HG03439 (cell line): Measurements from ENCODE around the gene ATP13A4.
"Not testable (repeated sequence)": the region's sequence is repeated elsewhere in the genome, so short reads cannot be mapped to it uniquely, and the experiment has no call there.

Source experiments
- ATAC-seq: cut with Tn5 transposase; IDR thresholded peaks from one replicate; pipeline ENCODE4 v1.9.1; 2021; ENCODE audit warnings: mild to moderate bottlenecking, moderate library complexity; ENCODE audit not compliant: unreplicated experiment

ATP13A4 gene

DNA sequence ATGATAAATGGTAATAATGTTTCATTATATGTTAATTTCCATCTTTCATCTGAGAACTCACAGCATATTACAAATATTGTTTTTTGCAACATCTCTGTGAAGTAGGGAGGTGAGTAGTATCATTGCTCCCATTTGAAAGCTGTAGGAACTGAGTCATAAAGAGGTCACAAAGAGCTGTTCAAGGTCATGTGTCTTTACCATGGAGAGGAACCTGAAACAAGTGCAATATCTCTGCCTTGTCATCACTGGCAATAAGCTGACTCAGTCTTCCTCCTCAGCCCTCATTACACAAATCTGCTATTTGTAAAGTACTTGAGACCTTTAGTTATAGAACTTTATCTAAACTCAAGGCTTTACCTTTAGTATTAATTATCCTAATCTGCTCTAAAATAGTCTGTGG is 4.4 kb upstream of the ATP13A4 start:
- ATAC-seq: no peak

DNA sequence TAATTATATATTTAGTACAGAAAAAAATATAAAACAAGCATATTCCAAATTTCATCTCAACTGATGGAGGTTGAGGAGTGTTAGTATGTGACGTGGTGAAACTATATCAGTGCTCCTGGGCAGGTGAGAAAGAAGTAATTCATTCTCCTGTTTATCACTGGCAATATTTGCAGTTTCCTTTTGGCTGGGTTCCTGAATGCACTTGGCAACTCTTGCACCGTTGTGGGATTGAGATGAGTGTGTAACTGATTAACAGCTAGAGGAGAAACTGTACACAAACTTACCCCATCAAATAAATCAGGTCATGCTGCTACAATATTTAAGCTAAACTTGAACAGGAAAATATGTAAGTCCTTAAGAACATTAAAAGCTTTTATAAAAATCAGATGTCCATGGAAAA is 2.1 kb upstream of the ATP13A4 start:
- ATAC-seq: no peak

DNA sequence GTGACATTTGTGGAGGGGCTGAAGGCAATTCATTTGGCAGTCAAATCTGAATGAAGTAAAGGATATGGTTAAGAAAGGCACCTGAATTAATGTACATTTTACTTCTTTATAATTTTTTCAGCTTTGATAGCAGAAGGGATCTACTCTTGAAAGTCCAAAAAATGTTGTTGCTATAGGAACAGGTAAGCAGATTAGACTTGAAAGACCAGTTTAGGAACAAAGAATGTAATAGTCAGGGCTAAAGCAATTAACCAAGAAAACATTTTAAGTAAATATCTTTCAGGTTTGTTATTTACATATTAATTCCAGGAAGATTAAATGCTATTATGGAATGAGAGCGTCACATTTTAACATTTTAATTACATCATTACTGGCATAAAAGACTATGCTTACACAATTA is 1.1 kb downstream of the ATP13A4 start:
- no peak for ATAC-seq

- ATAC-seq: no peak
These were observed 1.8 kb downstream of the ATP13A4 start for GRCh38 chr3:193552923-193553322.

- no peak for ATAC-seq
These were observed 6.3 kb downstream of the ATP13A4 start for GRCh38 chr3:193548406-193548805.

DNA sequence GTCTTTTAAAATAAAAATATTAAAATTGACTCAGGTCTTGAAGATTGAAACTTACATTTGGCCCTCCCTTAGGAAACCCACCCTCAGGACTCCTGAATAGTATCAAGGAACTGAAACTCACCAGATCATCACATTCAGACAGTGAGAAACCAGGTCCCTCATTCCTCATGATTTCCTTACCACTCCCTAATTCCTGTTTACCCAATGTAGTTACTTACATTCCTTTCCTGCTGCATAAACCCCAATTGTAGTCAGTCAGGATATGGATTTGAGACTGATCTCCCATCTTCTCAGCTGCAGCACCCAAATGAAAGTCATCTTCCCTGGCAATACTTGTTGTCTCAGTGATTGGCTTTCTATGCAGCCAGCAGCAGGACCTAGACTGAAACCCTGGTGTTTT is 8.6 kb downstream of the ATP13A4 start:
- no peak for ATAC-seq

GRCh38 chr3:193545304-193545703 is 9.4 kb downstream of the ATP13A4 start:
- no peak for ATAC-seq

GRCh38 chr3:193544289-193544688 is 10.4 kb downstream of the ATP13A4 start:
- ATAC-seq: no peak

DNA sequence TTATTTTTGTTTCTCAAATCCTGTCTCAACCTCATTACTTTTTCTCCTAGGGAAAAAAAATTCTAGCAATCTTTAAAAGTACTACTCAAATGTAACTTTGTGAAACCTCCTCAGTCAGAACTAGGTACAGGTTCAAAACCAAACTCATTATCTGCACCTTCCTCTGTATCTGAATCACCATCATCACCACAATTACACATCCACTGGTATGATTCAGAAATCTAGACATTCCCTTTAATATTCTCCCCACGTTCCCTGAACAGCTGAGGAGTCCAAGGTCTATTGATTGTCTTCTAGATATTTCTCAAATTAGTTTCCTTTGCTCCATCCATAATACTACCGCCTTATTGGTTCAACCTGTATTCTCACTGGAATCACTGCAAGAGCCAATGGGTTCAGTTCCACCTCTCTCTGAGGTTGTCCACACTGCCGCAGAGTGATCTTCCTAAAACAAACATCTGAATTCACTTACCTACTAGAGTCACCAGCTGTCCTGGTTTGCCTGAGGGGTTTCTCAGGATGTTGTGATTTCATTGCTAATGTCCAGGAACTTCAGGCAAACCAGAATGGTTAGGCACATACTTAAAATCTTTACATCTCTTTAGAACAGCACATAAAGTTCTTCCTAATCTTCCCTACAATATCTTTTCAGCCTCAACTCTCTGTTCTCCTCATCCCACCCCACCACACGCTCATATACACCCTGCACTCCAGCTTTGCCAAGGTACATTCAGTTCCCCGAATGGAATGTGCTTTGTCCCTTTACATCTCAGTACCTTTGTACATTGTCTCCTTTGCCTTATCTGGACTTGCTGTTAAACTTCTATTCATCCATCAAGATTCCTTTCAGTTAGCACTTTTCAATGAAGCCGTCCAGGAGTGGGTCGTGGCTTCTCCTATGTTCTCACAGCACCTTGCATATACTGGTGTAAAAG is 24.2 kb downstream of the ATP13A4 start:
- ATAC-seq: no peak

- not testable (repeated sequence) for ATAC-seq
These were observed 28.6 kb downstream of the ATP13A4 start for GRCh38 chr3:193526085-193526484.

DNA sequence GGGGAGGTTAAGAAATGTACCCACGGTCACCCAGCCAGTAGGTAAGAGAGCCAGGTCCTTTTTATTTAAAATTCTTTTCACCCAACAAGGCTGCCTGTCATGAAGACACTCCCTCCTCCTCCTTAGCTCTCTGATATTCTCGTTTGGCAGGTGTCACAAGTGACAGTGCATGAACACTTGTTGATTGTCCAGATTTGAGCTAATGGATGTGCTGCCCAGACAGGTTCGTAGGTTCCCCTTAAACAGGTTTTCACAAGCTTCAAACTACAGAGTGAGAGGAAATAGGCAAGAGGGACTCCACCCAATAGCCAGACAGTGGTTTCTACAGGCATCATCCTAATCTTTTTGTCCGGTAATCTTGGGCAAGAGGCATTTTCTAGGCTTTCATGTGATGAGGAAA is 32.2 kb downstream of the ATP13A4 start:
- no peak for ATAC-seq

DNA sequence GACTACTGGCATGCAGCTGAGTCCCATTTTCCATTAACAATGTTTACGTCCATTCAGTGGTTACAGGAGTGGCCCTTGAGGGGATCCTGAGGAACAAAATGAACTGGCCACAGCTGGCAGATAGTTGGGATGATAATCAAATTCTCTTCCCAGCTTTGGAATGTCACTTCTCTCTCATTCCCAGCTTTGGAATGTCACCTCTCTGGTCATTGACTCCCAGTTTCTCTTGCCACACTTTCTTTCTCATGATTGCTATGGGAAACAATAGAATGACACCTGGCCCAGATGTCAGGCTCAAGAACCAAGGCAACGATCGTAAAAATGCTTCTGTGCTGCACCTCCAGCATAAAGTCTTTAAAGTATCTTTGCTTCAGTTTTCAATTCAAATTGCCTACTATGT is 34.0 kb downstream of the ATP13A4 start:
- no peak for ATAC-seq

GRCh38 chr3:193515966-193516365 is 38.7 kb downstream of the ATP13A4 start:
- ATAC-seq: no peak

GRCh38 chr3:193510154-193510553 is 44.5 kb downstream of the ATP13A4 start:
- ATAC-seq: no peak

DNA sequence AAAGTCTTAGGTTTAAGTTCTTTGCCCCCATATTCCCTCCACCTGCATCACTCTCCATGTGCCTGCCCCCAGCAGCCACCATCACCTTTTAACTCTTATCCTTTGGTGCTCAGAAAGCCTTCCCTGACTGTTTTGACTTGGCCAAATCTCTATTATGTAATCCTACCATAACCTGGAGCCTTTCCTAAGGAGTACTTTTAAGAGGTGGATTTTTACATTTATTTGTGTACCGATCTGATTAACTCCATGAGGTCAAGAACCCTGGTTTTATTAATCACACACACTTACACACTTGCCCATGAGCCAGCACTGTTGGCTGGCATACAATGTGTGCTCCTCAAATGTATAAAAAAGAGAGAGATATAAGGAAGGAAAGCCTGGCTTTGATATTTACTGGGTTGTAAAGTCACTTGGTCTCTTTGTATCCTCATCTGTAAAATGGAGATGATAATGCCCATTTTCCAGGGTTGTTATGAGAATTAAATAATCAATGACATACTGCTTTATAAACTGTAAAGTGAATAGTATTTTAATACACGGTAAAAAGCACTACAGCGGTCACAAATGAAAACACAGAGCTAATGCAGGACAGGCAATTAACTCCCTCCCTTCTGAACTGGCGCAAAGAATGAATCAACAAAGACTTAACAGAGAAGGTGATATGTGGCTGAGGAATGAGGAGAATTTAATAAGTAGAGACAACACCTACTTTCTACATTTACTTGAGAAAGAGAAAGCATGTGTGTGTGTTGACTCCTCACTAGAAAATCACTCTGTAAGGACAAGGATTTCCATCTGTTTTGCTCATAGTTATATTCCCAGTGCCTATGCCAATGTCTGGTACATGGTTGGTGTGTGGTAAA is 45.4 kb downstream of the ATP13A4 start:
- ATAC-seq: no peak

GRCh38 chr3:193508108-193508507 is 46.6 kb downstream of the ATP13A4 start:
- no peak for ATAC-seq

DNA sequence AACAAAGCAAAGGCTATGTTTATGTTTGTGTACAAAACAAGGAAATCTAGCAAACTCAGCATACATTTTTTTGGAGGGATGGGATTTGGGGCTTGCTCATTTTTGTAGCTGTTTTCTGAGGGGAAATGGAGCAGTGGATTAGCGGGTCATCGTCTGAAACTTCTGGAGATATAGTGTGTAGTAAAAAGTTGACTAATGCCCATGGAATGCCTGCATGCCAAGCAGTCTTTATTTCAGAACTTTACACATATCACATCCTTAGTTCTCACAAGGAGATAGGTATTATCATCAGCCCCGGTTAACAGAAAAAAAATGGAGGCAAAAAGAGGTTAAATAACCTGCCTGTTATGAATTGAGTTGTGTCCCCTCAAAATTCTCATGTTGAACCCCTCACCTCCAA is 47.1 kb downstream of the ATP13A4 start:
- no peak for ATAC-seq

DNA sequence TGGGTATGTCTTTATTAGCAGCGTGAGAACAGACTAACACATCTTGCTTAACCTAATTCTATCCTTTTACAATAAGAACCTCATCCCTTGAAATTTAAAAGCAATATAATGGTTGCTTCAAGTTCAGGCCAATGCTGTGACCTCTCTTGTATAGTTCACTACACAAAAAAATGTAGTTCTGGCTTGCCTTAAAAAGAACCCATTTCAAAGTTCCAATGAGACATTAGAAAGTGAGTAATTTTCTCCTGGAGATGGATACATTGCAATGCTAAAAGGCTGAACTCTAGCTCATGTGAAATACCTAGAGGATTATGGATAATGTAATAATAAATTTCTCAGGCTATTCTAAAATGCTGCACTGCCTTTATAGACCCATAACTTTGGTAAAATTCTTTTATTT is 47.8 kb downstream of the ATP13A4 start:
- ATAC-seq: no peak

- ATAC-seq: no peak
These were observed 51.8 kb downstream of the ATP13A4 start for GRCh38 chr3:193502871-193503270.

GRCh38 chr3:193499801-193500485 is 54.8 kb downstream of the ATP13A4 start:
- ATAC-seq: no peak

GRCh38 chr3:193499136-193499770 is 55.4 kb downstream of the ATP13A4 start:
- no peak for ATAC-seq
